ENCODE measurements around the gene MICU1.

DNA sequence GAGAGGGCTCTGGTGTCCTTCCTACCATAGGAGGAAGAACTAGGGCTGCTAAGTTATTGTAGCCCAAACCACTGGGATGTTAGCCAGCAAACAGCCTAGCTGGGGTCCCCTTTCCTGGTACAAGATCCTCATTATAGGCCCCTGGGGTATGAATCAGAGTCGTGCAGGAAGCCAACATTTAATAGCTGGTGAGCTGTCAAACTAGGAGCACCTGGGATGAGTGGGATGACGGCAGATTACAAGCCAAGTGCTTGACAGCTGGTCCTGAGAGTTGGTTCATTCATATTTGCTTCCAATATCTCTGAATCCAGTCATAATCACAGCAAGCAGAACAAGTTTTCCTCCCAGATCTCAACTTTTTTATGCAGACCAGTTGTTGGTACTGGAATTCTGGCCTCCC lies 246.1 kb downstream of the MICU1 start:
- no peak for TF ChIP-seq CSDC2 (CRISPR knock-in tag; IDR thresholded peaks at IDR 0.05)
- TF ChIP-seq ARNTL (CRISPR knock-in tag; IDR thresholded peaks at IDR 0.05; ENCODE audit: borderline replicate concordance, low read depth): no peak
- no peak for TF ChIP-seq GLIS3 (CRISPR knock-in tag; IDR thresholded peaks at IDR 0.05)
- TF ChIP-seq, protein P1, sequence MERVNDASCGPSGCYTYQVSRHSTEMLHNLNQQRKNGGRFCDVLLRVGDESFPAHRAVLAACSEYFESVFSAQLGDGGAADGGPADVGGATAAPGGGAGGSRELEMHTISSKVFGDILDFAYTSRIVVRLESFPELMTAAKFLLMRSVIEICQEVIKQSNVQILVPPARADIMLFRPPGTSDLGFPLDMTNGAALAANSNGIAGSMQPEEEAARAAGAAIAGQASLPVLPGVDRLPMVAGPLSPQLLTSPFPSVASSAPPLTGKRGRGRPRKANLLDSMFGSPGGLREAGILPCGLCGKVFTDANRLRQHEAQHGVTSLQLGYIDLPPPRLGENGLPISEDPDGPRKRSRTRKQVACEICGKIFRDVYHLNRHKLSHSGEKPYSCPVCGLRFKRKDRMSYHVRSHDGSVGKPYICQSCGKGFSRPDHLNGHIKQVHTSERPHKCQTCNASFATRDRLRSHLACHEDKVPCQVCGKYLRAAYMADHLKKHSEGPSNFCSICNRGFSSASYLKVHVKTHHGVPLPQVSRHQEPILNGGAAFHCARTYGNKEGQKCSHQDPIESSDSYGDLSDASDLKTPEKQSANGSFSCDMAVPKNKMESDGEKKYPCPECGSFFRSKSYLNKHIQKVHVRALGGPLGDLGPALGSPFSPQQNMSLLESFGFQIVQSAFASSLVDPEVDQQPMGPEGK (CRISPR knock-in tag; IDR thresholded peaks at IDR 0.05; ENCODE audit: borderline replicate concordance): no peak
- no peak for TF ChIP-seq PPARA (CRISPR knock-in tag; IDR thresholded peaks at IDR 0.05; ENCODE audit: borderline replicate concordance)
- no peak for TF ChIP-seq ISL1 (CRISPR knock-in tag; IDR thresholded peaks at IDR 0.05)
- TF ChIP-seq OSR1 (CRISPR knock-in tag; IDR thresholded peaks at IDR 0.05): no peak
